ENCODE data around the gene CUZD1. TPM values are rescaled to one million over a fixed set of nuclear protein-coding genes. Genes with fewer than 3 reads are reported as not detected.

Gene CUZD1
- total RNA-seq, 1 donor from 2014 or later, result not detected

- Mint-ChIP-seq H3K4me1 (ENCODE audit: unreplicated experiment) (no peaks in the 10 kb centered on the region), H3K36me3 (no peaks in the 10 kb centered on the region), H3K27ac (no peak overlapping the region), H3K4me3 (no peak overlapping the region), H3K9me3 (peaks cover 3% of the 10 kb centered on the region), H3K27me3 (peaks cover 30% of the 10 kb centered on the region)
- no peak for TF ChIP-seq CTCF (conservative IDR thresholded peaks at IDR 0.05)
- DNase-seq (ENCODE audit: extremely low spot score, unreplicated experiment), result no peak
Observed at GRCh38 chr10:122841569-122841968, 4.1 kb downstream of the CUZD1 start.

- no peak for TF ChIP-seq CTCF (conservative IDR thresholded peaks at IDR 0.05)
- Mint-ChIP-seq H3K9me3 (no peaks in the 10 kb centered on the region), H3K36me3 (no peaks in the 10 kb centered on the region), H3K4me3 (no peak overlapping the region), H3K4me1 (ENCODE audit: unreplicated experiment) (no peaks in the 10 kb centered on the region), H3K27me3 (peaks cover 32% of the 10 kb centered on the region), H3K27ac (no peak overlapping the region)
- DNase-seq (ENCODE audit: extremely low spot score, unreplicated experiment), result no peak
Observed at GRCh38 chr10:122839505-122839904, 6.2 kb downstream of the CUZD1 start.

GRCh38 chr10:122838880-122839279, 6.8 kb downstream of the CUZD1 start:
- DNase-seq (ENCODE audit: extremely low spot score, unreplicated experiment), result no peak
- Mint-ChIP-seq H3K27me3 (peaks cover 32% of the 10 kb centered on the region), H3K4me1 (ENCODE audit: unreplicated experiment) (no peaks in the 10 kb centered on the region), H3K4me3 (no peak overlapping the region), H3K36me3 (no peaks in the 10 kb centered on the region), H3K27ac (no peak overlapping the region), H3K9me3 (no peaks in the 10 kb centered on the region)
- no peak for TF ChIP-seq CTCF (conservative IDR thresholded peaks at IDR 0.05)

GRCh38 chr10:122835908-122836307, 9.7 kb downstream of the CUZD1 start:
- Mint-ChIP-seq H3K27me3 (peaks cover 32% of the 10 kb centered on the region), H3K9me3 (no peaks in the 10 kb centered on the region), H3K4me3 (no peak overlapping the region), H3K4me1 (ENCODE audit: unreplicated experiment) (no peaks in the 10 kb centered on the region), H3K27ac (no peak overlapping the region), H3K36me3 (no peaks in the 10 kb centered on the region)
- no peak for DNase-seq (ENCODE audit: extremely low spot score, unreplicated experiment)
- no peak for TF ChIP-seq CTCF (conservative IDR thresholded peaks at IDR 0.05)

GRCh38 chr10:122830965-122831353, 14.7 kb downstream of the CUZD1 start:
- H3K27ac Mint-ChIP-seq, result no peak overlapping the region
- H3K36me3 Mint-ChIP-seq, result no peaks in the 10 kb centered on the region
- H3K9me3 Mint-ChIP-seq, result no peaks in the 10 kb centered on the region
- H3K4me1 Mint-ChIP-seq (ENCODE audit: unreplicated experiment), result no peaks in the 10 kb centered on the region
- no peak overlapping the region for H3K4me3 Mint-ChIP-seq
- DNase-seq (ENCODE audit: extremely low spot score, unreplicated experiment), result no peak
- TF ChIP-seq CTCF (conservative IDR thresholded peaks at IDR 0.05), result no peak
- peaks cover 13% of the 10 kb centered on the region for H3K27me3 Mint-ChIP-seq
